ENCODE results near the gene REEP3.
A peak's percentile ranks its signal among the peaks of the same experiment; 100 is the strongest.

The REEP3 gene

GRCh38 chr10:63667596-63668480 lies 146.6 kb downstream of the REEP3 start:
- no CpG with 5 or more reads among the region's 3 CpGs for WGBS (ENCODE audit: extremely low coverage, insufficient coverage, low lambda C conversion rate)
- no peak overlapping the region for H2AK5ac ChIP-seq (ENCODE audit: low read length)
- H4K5ac ChIP-seq (ENCODE audit: low read length), result no peak overlapping the region
- peaks cover 11% of the 10 kb centered on the region for H3K4me1 ChIP-seq (ENCODE audit: control insufficient read depth, low read depth, low read length)
- no peaks in the 10 kb centered on the region for H3K79me2 ChIP-seq (ENCODE audit: control insufficient read depth, insufficient read depth, low read length)
- no peak overlapping the region for H3K9ac ChIP-seq (ENCODE audit: low read length)
- no peaks in the 10 kb centered on the region for H3K36me3 ChIP-seq (ENCODE audit: control insufficient read depth, insufficient read depth, low read length)
- no peak overlapping the region for H3K4me2 ChIP-seq (ENCODE audit: low read length)
- no peaks in the 10 kb centered on the region for H3K79me1 ChIP-seq (ENCODE audit: low read length)
- H3K27me3 ChIP-seq (ENCODE audit: insufficient read depth, low read length, poor library complexity), result no peaks in the 10 kb centered on the region
- no peak overlapping the region for H2BK5ac ChIP-seq (ENCODE audit: low read length)
- no peak overlapping the region for H3K18ac ChIP-seq (ENCODE audit: low read length)
- no peak overlapping the region for H2BK15ac ChIP-seq (replicated peaks; ENCODE audit: low read depth)
- no peak overlapping the region for H2BK120ac ChIP-seq (ENCODE audit: low read depth, low read length)
- H3K23ac ChIP-seq (ENCODE audit: low read length), result no peak overlapping the region
- H3K27ac ChIP-seq (ENCODE audit: low read depth, low read length), result no peak overlapping the region
- H4K8ac ChIP-seq (ENCODE audit: low read depth, low read length), result no peak overlapping the region
- no peak for DNase-seq
- H3K56ac ChIP-seq (ENCODE audit: low read length), result no peak overlapping the region
- no peak overlapping the region for H3K4me3 ChIP-seq (ENCODE audit: low read length)
- no peak overlapping the region for H3K4ac ChIP-seq (ENCODE audit: low read depth, low read length)

- Histone ChIP-seq H2BK120ac (ENCODE audit: low read depth, low read length) (no peak overlapping the region), H2BK15ac (replicated peaks; ENCODE audit: low read depth) (no peak overlapping the region), H3K36me3 (ENCODE audit: control insufficient read depth, insufficient read depth, low read length) (no peaks in the 10 kb centered on the region), H3K27ac (ENCODE audit: low read depth, low read length) (no peak overlapping the region), H3K9ac (ENCODE audit: low read length) (no peak overlapping the region), H3K27me3 (ENCODE audit: insufficient read depth, low read length, poor library complexity) (no peaks in the 10 kb centered on the region), H3K4ac (ENCODE audit: low read depth, low read length) (no peak overlapping the region), H3K4me1 (ENCODE audit: control insufficient read depth, low read depth, low read length) (peaks cover 11% of the 10 kb centered on the region), H3K79me1 (ENCODE audit: low read length) (no peaks in the 10 kb centered on the region), H3K18ac (ENCODE audit: low read length) (peak overlapping the region; percentile 1), H2AK5ac (ENCODE audit: low read length) (no peak overlapping the region), H3K56ac (ENCODE audit: low read length) (peak overlapping the region; percentile 69), H2BK5ac (ENCODE audit: low read length) (no peak overlapping the region), H4K8ac (ENCODE audit: low read depth, low read length) (no peak overlapping the region), H3K4me2 (ENCODE audit: low read length) (no peak overlapping the region), H3K79me2 (ENCODE audit: control insufficient read depth, insufficient read depth, low read length) (no peaks in the 10 kb centered on the region), H4K5ac (ENCODE audit: low read length) (no peak overlapping the region), H3K4me3 (ENCODE audit: low read length) (no peak overlapping the region), H3K23ac (ENCODE audit: low read length) (no peak overlapping the region)
- peak; percentile 54 for DNase-seq
- WGBS (ENCODE audit: extremely low coverage, insufficient coverage, low lambda C conversion rate), result no CpG with 5 or more reads among the region's 10 CpGs
These were observed 149.2 kb downstream of the REEP3 start for GRCh38 chr10:63670291-63670898.

GRCh38 chr10:63671317-63671937 lies 150.2 kb downstream of the REEP3 start:
- H3K4me3 ChIP-seq (ENCODE audit: low read length), result no peak overlapping the region
- WGBS (ENCODE audit: extremely low coverage, insufficient coverage, low lambda C conversion rate), result no CpG with 5 or more reads among the region's 2 CpGs
- peak overlapping the region; percentile 74 for H2BK15ac ChIP-seq (replicated peaks; ENCODE audit: low read depth)
- H4K8ac ChIP-seq (ENCODE audit: low read depth, low read length), result no peak overlapping the region
- H2AK5ac ChIP-seq (ENCODE audit: low read length), result no peak overlapping the region
- H3K18ac ChIP-seq (ENCODE audit: low read length), result peak overlapping the region; percentile 41
- no peak overlapping the region for H4K5ac ChIP-seq (ENCODE audit: low read length)
- peak overlapping the region; percentile 22 for H3K56ac ChIP-seq (ENCODE audit: low read length)
- no peak overlapping the region for H3K27ac ChIP-seq (ENCODE audit: low read depth, low read length)
- DNase-seq, result peak; percentile 40
- no peak overlapping the region for H3K9ac ChIP-seq (ENCODE audit: low read length)
- H2BK5ac ChIP-seq (ENCODE audit: low read length), result no peak overlapping the region
- no peaks in the 10 kb centered on the region for H3K27me3 ChIP-seq (ENCODE audit: insufficient read depth, low read length, poor library complexity)
- H3K79me2 ChIP-seq (ENCODE audit: control insufficient read depth, insufficient read depth, low read length), result no peaks in the 10 kb centered on the region
- peaks cover 11% of the 10 kb centered on the region for H3K4me1 ChIP-seq (ENCODE audit: control insufficient read depth, low read depth, low read length)
- no peak overlapping the region for H3K4me2 ChIP-seq (ENCODE audit: low read length)
- no peaks in the 10 kb centered on the region for H3K36me3 ChIP-seq (ENCODE audit: control insufficient read depth, insufficient read depth, low read length)
- H2BK120ac ChIP-seq (ENCODE audit: low read depth, low read length), result peak overlapping the region; percentile 92
- no peaks in the 10 kb centered on the region for H3K79me1 ChIP-seq (ENCODE audit: low read length)
- H3K4ac ChIP-seq (ENCODE audit: low read depth, low read length), result peak overlapping the region; percentile 81
- H3K23ac ChIP-seq (ENCODE audit: low read length), result no peak overlapping the region

- Histone ChIP-seq H2AK5ac (ENCODE audit: low read length) (no peak overlapping the region), H4K5ac (ENCODE audit: low read length) (no peak overlapping the region)
- WGBS (ENCODE audit: extremely low coverage, insufficient coverage, low lambda C conversion rate), result no CpG with 5 or more reads among the region's 3 CpGs
These were observed 151.3 kb downstream of the REEP3 start for GRCh38 chr10:63672491-63672890.

GRCh38 chr10:63673246-63673645 lies 152.0 kb downstream of the REEP3 start:
- Histone ChIP-seq H3K9ac (ENCODE audit: low read length) (no peak overlapping the region), H2BK5ac (ENCODE audit: low read length) (no peak overlapping the region), H3K27ac (ENCODE audit: low read depth, low read length) (no peak overlapping the region), H3K4ac (ENCODE audit: low read depth, low read length) (no peak overlapping the region), H3K36me3 (ENCODE audit: control insufficient read depth, insufficient read depth, low read length) (no peaks in the 10 kb centered on the region), H3K4me3 (ENCODE audit: low read length) (no peak overlapping the region), H2BK15ac (replicated peaks; ENCODE audit: low read depth) (no peak overlapping the region), H4K5ac (ENCODE audit: low read length) (no peak overlapping the region), H3K56ac (ENCODE audit: low read length) (no peak overlapping the region), H4K8ac (ENCODE audit: low read depth, low read length) (no peak overlapping the region), H3K4me1 (ENCODE audit: control insufficient read depth, low read depth, low read length) (peaks cover 11% of the 10 kb centered on the region), H3K23ac (ENCODE audit: low read length) (no peak overlapping the region), H3K4me2 (ENCODE audit: low read length) (no peak overlapping the region), H2AK5ac (ENCODE audit: low read length) (no peak overlapping the region), H3K27me3 (ENCODE audit: insufficient read depth, low read length, poor library complexity) (no peaks in the 10 kb centered on the region), H2BK120ac (ENCODE audit: low read depth, low read length) (no peak overlapping the region), H3K79me2 (ENCODE audit: control insufficient read depth, insufficient read depth, low read length) (no peaks in the 10 kb centered on the region), H3K18ac (ENCODE audit: low read length) (no peak overlapping the region), H3K79me1 (ENCODE audit: low read length) (no peaks in the 10 kb centered on the region)
- peak; percentile 19 for DNase-seq
- no CpG with 5 or more reads among the region's 7 CpGs for WGBS (ENCODE audit: extremely low coverage, insufficient coverage, low lambda C conversion rate)

More at GRCh38 chr10:63672491-63672890, 151.3 kb downstream of the REEP3 start:
- peaks cover 11% of the 10 kb centered on the region for H3K4me1 ChIP-seq (ENCODE audit: control insufficient read depth, low read depth, low read length)
- H3K4me3 ChIP-seq (ENCODE audit: low read length), result no peak overlapping the region
- peak overlapping the region; percentile 9 for H3K18ac ChIP-seq (ENCODE audit: low read length)
- peak; percentile 45 for DNase-seq
- H3K23ac ChIP-seq (ENCODE audit: low read length), result no peak overlapping the region
- no peak overlapping the region for H3K4ac ChIP-seq (ENCODE audit: low read depth, low read length)
- H3K27me3 ChIP-seq (ENCODE audit: insufficient read depth, low read length, poor library complexity), result no peaks in the 10 kb centered on the region
- no peak overlapping the region for H4K8ac ChIP-seq (ENCODE audit: low read depth, low read length)
- H2BK120ac ChIP-seq (ENCODE audit: low read depth, low read length), result no peak overlapping the region
- no peak overlapping the region for H2BK15ac ChIP-seq (replicated peaks; ENCODE audit: low read depth)
- no peak overlapping the region for H3K9ac ChIP-seq (ENCODE audit: low read length)
- no peak overlapping the region for H2BK5ac ChIP-seq (ENCODE audit: low read length)
- H3K4me2 ChIP-seq (ENCODE audit: low read length), result no peak overlapping the region
- H3K36me3 ChIP-seq (ENCODE audit: control insufficient read depth, insufficient read depth, low read length), result no peaks in the 10 kb centered on the region
- H3K79me1 ChIP-seq (ENCODE audit: low read length), result no peaks in the 10 kb centered on the region
- H3K27ac ChIP-seq (ENCODE audit: low read depth, low read length), result no peak overlapping the region
- no peaks in the 10 kb centered on the region for H3K79me2 ChIP-seq (ENCODE audit: control insufficient read depth, insufficient read depth, low read length)
- H3K56ac ChIP-seq (ENCODE audit: low read length), result peak overlapping the region; percentile 7
